HepG2 (cell line): ENCODE results near the gene EBF4. TPM values are rescaled to one million over a fixed set of nuclear protein-coding genes. Genes with fewer than 3 reads are reported as not detected.

ENCODE experiments used
- DDIT3 ChIP-seq: sonication (generic); formaldehyde crosslinking; IDR thresholded peaks from 2 replicates; pipeline ENCODE4 v1.4.0; 2020; ENCODE audit warnings: mild to moderate bottlenecking, missing genetic modification reagents
- FIP1L1 ChIP-seq: fragments of 200-400 bp; formaldehyde crosslinking; IDR thresholded peaks from 2 replicates; pipeline ENCODE4 v1.6.1; 2018; ENCODE audit warnings: low read depth, mild to moderate bottlenecking, low read length, moderate library complexity, borderline replicate concordance; ENCODE audit not compliant: insufficient read depth
- HMG20B ChIP-seq: conservative IDR thresholded peaks from 2 replicates; pipeline ENCODE4 v1.6.1; 2016; ENCODE audit warnings: missing genetic modification reagents, missing compliant biosample characterization
- HMGXB4 ChIP-seq, 2 experiments: sonication (generic) in 1 of 2; formaldehyde crosslinking in 1 of 2; IDR thresholded peaks; 2 replicates each; pipeline versions ENCODE4 v1.4.0 to v1.6.1; 2018 to 2020; ENCODE audit warnings: missing genetic modification reagents in 2 of 2, borderline replicate concordance in 1 of 2, low read depth in 1 of 2, mild to moderate bottlenecking in 1 of 2, missing biosample characterization in 1 of 2
- ISL2 ChIP-seq: sonication (generic); formaldehyde crosslinking; IDR thresholded peaks from 2 replicates; pipeline ENCODE4 v1.5.0; 2020; ENCODE audit warnings: missing genetic modification reagents
- LBX2 ChIP-seq: sonication (generic); formaldehyde crosslinking; IDR thresholded peaks from 2 replicates; pipeline ENCODE4 v1.5.0; 2020; ENCODE audit warnings: missing genetic modification reagents, mild to moderate bottlenecking, borderline replicate concordance
- MAX ChIP-seq: IDR thresholded peaks from 2 replicates; pipeline ENCODE4 v1.6.1; 2012; ENCODE audit warnings: inconsistent platforms
- RBM39 ChIP-seq: fragments of 200-400 bp; formaldehyde crosslinking; IDR thresholded peaks from one replicate; pipeline ENCODE4 v1.6.1; 2018; ENCODE audit warnings: antibody characterized with exemption, mild to moderate bottlenecking, low read depth, low read length; ENCODE audit not compliant: poor library complexity, severe bottlenecking
- RFXANK ChIP-seq: IDR thresholded peaks from 2 replicates; pipeline ENCODE4 v1.6.1; 2016
- SAFB2 ChIP-seq: sonication (generic); formaldehyde crosslinking; IDR thresholded peaks from 2 replicates; pipeline ENCODE4 v1.5.1; 2020; ENCODE audit warnings: missing genetic modification reagents, low read depth, mild to moderate bottlenecking, borderline replicate concordance
- UBTF ChIP-seq: sonication (generic); formaldehyde crosslinking; IDR thresholded peaks from 2 replicates; pipeline ENCODE4 v1.4.0; 2020; ENCODE audit warnings: mild to moderate bottlenecking, missing genetic modification reagents
- ZFP82 ChIP-seq: sonication (generic); formaldehyde crosslinking; IDR thresholded peaks from 2 replicates; pipeline ENCODE4 v1.5.1; 2020; ENCODE audit warnings: mild to moderate bottlenecking, missing genetic modification reagents, borderline replicate concordance
- ZNF136 ChIP-seq: sonication (generic); formaldehyde crosslinking; IDR thresholded peaks from 2 replicates; pipeline ENCODE4 v1.8.1; 2022; ENCODE audit warnings: low read depth, mild to moderate bottlenecking, moderate library complexity, missing genetic modification reagents
- ZNF276 ChIP-seq: sonication (generic); formaldehyde crosslinking; IDR thresholded peaks from 2 replicates; pipeline ENCODE4 v1.4.0; 2020; ENCODE audit warnings: mild to moderate bottlenecking, low read depth, missing genetic modification reagents
- ZNF503 ChIP-seq: sonication (generic); formaldehyde crosslinking; IDR thresholded peaks from 2 replicates; pipeline ENCODE4 v1.4.0; 2020; ENCODE audit warnings: missing genetic modification reagents
- ZNF709 ChIP-seq: sonication (generic); formaldehyde crosslinking; IDR thresholded peaks from 2 replicates; pipeline ENCODE4 v1.5.0; 2020; ENCODE audit warnings: mild to moderate bottlenecking, missing genetic modification reagents
- ZNF747 ChIP-seq: sonication (generic); formaldehyde crosslinking; IDR thresholded peaks from 2 replicates; pipeline ENCODE4 v1.8.1; 2023; ENCODE audit warnings: missing genetic modification reagents, mild to moderate bottlenecking, borderline replicate concordance
- ZZZ3 ChIP-seq: sonication (generic); formaldehyde crosslinking; IDR thresholded peaks from 2 replicates; pipeline ENCODE4 v1.4.0; 2020; ENCODE audit warnings: missing genetic modification reagents, mild to moderate bottlenecking, borderline replicate concordance
- polyA plus RNA-seq, 8 experiments: library from polyadenylated mRNA; depleted of rRNA in 3 of 8; stranded (reverse) in 7 of 8; unstranded in 1 of 8; fragments of >200 nt; fragmentation: Illumina TruSeq in 4 of 8; extraction: Trizol in 4 of 8; gene quantifications; 2 replicates each; pipeline versions ENCODE4 v1.2.1 to v1.2.3, GENCODE V29; 2011 to 2016; ENCODE audit warnings: low read depth in 4 of 8, missing spikeins in 1 of 8, mixed read lengths in 1 of 8; ENCODE audit not compliant: insufficient read depth in 1 of 8
- total RNA-seq, 5 experiments: library from RNA; depleted of rRNA; stranded (reverse); fragments of >200 nt; fragmentation: Illumina TruSeq; extraction: Trizol; gene quantifications; 2 replicates each; pipeline ENCODE4 v1.2.3, GENCODE V29; 2016; ENCODE audit warnings: low read depth in 1 of 5

Gene EBF4
- total and polyA plus RNA-seq, 2 of the 13 experiments (the other 11 are each of a cell fraction or from before 2014, with no cell fraction given) = 0.84 to 2.2 TPM

- no peak for TF ChIP-seq ZNF503
- peak; percentile 57; the same call in 1 of the 2 replicates for TF ChIP-seq ZNF709
- peak; percentile 68 to 79; a peak in 3 of 4 replicates for TF ChIP-seq HMGXB4 (CRISPR knock-in tag; IDR thresholded peaks at IDR 0.05; ENCODE audit: borderline replicate concordance in 1 of 2, low read depth in 1 of 2)
- no peak for TF ChIP-seq LBX2 (CRISPR knock-in tag)
- TF ChIP-seq FIP1L1 = no peak
- TF ChIP-seq MAX = no peak
- no peak for TF ChIP-seq ISL2 (CRISPR knock-in tag)
- no peak for TF ChIP-seq DDIT3
- no peak for TF ChIP-seq ZNF276 (CRISPR knock-in tag)
- TF ChIP-seq HMG20B (CRISPR knock-in tag) = no peak
- no peak for TF ChIP-seq ZFP82
- no peak for TF ChIP-seq ZZZ3 (CRISPR knock-in tag)
- peak; percentile 22; the same call in 1 of the 2 replicates for TF ChIP-seq UBTF (CRISPR knock-in tag)
- peak; percentile 70 for TF ChIP-seq RBM39
- no peak for TF ChIP-seq SAFB2 (CRISPR knock-in tag)
- no peak for TF ChIP-seq ZNF136 (CRISPR knock-in tag)
- TF ChIP-seq RFXANK (CRISPR knock-in tag) = no peak
- no peak; the same call in 1 of the 2 replicates for TF ChIP-seq ZNF747
Measured at GRCh38 chr20:2752567-2753460, 60.2 kb downstream of the EBF4 start (continued).
